ENCODE measurements around the gene SLC6A20.
A peak's percentile ranks its signal among the peaks of the same experiment; 100 is the strongest.

The SLC6A20 gene, protein sequence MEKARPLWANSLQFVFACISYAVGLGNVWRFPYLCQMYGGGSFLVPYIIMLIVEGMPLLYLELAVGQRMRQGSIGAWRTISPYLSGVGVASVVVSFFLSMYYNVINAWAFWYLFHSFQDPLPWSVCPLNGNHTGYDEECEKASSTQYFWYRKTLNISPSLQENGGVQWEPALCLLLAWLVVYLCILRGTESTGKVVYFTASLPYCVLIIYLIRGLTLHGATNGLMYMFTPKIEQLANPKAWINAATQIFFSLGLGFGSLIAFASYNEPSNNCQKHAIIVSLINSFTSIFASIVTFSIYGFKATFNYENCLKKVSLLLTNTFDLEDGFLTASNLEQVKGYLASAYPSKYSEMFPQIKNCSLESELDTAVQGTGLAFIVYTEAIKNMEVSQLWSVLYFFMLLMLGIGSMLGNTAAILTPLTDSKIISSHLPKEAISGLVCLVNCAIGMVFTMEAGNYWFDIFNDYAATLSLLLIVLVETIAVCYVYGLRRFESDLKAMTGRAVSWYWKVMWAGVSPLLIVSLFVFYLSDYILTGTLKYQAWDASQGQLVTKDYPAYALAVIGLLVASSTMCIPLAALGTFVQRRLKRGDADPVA

DNA sequence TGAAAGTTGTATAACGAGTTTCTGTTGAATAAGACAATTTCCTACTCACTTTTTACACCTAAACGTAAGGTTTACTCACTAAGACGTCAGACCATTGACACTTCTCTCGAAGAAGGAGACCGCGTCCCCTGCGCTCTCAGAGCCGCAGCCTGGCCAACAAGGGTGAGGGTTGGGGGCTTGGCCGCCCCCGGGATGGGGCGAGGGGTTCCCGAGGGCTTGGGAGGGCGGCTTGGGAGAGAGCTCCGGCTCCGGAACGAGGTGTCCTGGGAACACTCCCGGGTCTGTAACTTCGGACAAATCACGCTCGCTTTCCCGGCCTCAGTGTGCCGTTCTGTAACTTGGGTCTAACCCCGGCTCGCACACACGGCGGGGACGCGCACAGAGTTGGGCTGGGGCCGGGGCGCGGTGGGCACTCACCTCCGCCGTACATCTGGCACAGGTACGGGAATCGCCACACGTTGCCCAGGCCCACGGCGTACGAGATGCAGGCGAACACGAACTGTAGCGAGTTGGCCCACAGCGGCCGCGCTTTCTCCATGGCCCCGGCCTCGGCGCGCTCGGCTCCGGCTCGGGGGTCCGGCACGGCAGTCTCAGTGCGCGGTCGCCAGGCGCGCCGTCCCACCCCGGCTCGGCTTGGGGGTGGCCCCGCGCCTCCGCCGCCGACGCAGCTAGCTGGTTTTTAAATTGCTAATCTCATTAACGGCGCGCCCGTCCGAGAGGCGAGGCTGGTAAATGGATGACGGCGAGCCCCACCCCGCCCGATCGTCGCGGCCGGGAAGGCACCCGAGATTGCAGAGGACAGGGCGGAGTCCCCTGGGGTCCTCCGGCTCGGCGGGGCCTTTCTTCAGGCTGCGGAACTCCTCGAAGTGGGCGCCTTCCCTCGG, at the start of gene SLC6A20:
SLC6A20 (minus strand) TSS at position 655 of the 884 bp plus-strand sequence; CDS start at position 538, 117 bp downstream.
- DNase-seq (ENCODE audit: low read depth) = no peak

DNA sequence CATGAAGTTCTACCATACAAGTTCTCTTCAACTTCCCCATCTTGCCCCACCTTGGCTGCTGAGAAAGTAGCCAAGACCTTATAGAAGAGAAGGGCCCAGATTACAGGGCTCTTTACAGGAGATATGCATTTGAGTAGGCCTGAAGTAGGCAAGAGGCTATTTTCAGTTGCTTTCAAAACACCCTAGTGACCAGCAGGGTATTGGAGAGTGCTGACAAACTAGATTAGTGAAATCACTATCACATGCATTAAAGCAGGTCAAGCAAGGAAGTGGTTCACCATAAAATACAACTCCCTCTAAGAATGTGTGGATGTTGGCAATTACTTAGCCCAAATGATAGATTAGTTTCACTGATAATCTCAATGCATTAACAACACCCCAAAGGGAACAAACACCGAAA, 48.3 kb upstream of the SLC6A20 start:
- no peak for DNase-seq (ENCODE audit: low read depth)

DNA sequence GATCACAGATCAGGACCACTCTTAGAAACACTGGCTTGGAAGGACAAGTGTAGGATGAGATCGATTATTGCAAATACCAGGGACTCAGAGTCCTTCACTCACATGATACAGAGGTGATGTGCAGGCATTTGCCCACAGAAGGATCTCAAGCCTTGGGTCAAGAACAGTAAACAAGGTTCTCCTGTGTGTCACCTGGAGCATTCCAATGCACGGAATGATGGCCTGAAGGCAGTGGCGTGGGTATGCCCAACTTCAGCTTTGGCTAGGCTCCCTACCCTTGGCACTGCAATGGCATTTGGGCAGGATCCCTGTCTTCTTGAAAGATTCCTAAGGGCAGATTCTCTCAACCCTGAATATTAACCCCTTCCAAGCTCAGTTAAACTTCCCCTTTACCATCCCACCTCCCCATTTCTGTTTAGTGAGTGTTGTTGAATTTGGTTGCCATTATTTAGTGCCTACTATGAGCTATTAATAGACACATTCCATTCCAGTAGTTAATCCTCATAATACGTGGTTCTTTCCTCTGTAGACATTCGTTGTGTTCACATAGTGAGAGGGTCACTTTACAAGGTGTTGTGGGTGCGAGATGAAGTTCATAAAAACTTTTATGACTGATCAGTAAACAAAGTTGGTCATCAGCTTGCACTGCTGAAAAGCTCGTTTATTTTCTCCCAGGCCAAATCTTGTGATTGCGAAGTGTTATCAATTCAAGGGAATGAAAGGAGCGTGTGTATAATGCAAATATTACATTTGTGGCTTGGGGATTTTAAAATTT, 46.7 kb upstream of the SLC6A20 start:
- no peak for DNase-seq (ENCODE audit: low read depth)

DNA sequence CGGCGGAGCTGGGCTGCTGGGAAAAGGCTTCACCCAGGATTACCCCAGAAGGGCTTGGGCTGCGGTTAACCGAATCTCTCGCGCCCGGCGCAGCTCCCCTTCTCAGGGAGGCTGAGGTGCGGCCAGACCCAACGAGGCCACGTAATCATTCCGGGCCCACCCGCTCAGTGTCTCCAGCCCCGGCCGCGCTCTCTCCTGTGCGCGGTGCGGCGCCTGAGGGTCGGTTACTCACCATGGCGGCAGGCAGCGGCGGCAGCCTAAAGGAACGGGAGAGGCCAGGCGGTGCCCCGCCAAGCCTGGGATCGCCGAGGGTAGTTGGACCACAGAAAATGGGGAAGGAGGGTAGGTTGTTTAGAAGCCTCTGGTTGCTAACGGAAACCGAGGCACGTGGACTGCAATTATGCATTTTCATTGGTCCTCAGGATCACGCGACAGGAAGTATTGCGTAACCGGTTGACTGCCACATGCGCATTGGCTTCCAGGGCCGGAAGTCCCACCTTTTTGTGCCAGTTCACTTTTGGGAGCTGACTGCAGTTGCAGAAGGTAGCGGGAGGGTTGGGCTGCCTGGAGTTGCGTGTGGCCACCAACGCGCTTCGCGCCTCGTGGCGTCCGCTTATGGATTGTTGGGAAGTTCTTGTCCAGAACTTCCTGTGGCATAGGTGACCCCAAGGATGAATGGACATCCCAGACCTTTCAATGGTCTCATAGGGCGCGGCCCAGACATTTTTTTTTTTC, 45.6 kb upstream of the SLC6A20 start, which contains the start of gene LZTFL1:
LZTFL1 (minus strand) TSS at position 363 of the 735 bp plus-strand sequence; CDS start at position 235, 128 bp downstream.
- peak; percentile 84 for DNase-seq (ENCODE audit: low read depth)

DNA sequence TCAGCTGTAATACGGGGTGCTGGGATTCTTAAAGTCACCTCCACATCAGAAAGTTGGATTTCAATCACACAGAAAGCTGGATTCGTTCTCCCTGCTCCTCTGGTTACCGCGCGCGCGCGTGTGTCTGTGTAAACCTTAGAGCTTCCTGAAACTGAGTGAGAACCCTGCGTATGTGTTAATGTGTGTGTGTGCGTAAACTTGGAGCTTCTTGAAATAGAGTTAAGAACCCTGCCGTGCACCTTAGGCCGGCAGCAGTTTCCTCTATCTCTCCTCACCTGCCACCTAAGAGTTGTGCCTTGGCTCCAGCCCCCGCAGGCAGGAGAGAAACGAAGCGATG, 45.1 kb upstream of the SLC6A20 start:
- peak; percentile 1 for DNase-seq (ENCODE audit: low read depth)

DNA sequence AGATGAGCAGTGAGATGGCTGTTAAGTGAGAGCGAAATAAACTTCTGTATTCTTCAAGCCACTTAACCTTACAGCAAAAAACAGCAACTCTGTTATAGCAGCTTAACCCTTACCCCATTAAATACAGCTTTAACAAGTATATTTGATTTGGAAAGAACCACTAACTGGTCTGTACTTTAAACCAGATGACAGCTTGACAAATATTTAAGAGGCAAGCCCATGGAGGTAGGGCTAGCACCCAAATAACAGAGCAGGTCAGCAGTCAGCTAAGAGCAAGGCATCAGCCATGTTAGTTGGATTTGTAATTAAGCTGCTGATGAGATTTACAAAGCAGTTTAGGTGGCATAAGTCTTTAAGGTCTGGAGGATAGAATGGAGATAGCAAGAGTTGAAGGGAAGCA, 42.1 kb upstream of the SLC6A20 start:
- no peak for DNase-seq (ENCODE audit: low read depth)

DNA sequence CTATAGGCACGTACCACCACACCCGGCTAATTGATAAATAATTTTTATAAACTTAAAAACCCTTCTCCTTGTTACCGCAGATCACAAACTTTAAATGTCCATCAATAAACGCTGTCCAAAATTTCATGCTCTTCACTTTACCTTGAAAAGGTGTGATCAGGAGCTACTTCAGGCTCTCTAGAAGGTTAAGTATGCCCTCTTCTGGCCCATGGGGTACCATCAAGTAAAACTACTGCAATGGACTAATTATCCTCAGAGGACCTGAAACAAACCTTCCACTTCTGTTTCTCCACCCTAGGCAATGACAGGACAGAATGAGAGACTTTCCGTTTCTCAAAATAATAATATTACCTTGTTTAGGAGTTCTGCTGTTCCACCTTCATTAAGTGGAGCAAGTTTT, 36.4 kb upstream of the SLC6A20 start:
- no peak for DNase-seq (ENCODE audit: low read depth)

DNA sequence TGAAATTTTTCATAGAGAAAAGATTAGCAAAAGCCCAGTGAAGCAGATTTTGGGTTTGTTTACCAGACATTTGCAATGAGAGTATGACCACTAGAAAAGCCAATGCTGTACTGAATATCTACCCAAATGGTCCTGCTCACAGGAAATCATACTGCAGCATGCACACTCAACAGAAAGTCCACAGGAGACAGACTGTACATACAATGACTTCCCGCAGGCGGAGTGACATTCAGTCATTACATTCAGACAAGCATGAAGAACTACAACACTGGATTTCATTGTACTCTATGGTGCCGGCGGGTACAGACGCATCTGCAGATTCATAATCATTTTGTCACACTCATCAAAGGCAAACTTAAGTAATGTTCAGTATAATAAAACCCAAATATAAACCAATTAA, 33.8 kb upstream of the SLC6A20 start:
- no peak for DNase-seq (ENCODE audit: low read depth)

DNA sequence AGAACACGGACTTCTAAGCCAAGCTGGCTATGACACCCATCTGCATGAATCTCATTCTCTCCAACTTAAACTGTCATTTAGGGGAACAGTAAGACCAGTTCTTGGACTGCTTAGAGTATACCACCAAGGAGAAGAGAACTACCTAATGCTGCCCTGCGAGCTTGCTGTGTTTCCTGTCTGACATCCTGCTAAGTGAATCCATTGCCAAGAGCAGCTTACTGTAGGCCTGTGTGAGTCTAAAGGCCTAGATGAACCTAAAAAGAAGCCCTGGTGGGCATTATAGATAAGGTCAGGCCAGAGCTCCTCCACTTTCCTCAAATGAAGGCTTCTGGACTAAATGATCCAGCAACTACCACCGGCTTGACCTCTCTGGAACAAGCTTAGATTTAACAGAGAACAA, 30.6 kb upstream of the SLC6A20 start:
- DNase-seq (ENCODE audit: low read depth) = no peak

DNA sequence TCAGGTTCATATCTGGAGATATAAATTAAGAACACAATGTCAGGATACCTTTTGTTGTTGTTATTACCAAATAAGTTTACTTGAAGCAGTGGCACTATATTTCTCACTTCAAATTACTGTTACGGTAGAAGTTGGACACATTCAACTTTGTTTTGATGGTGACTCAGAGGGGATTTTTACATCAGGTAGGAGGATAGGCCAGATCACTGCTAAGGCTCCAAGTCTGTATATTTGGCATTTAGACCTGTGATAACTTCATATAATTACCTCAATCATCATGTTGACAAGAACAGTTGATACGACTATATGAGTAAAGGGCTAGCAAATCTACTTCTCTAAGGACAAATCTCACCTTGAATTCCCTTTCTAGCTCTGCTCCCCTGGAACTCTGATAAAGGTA, 30.0 kb upstream of the SLC6A20 start:
- DNase-seq (ENCODE audit: low read depth) = no peak

DNA sequence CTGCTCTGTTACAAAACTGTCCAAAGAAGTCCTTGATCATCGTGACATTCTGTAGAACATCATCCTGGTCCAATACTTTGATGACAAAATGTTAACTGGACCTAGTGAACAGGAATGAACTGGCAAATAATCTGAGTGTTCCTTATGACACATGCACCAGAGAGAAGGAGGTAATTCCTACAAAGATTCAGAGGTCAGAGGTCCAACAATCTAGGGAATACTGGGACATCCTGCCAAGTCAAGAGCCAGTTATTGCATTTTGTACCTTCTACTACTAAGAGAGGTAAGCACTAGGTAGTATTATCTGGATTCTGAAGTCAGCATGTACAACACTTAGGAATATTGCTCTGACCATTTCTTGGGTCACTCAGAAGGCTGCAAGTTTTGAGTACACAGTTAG, 24.8 kb upstream of the SLC6A20 start:
- DNase-seq (ENCODE audit: low read depth) = no peak

DNA sequence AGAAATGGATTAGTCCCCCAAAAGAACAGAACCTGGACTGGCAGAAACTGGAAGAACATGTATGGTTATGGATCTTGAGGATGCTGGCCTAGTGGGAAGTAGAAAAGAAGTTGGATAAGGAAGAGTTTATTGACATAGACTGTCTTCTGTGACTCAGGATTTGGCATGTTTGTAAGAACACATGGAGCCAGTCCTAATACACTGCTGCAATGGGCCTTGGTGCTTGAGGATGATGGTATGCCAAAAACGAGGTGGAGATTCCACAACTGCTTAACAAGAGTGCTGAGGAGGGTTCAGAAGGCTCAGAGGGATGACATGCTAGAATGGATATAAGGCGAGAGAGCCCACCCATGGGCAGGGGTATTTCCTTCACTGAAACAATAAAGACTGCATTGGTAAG, 23.2 kb upstream of the SLC6A20 start:
- no peak for DNase-seq (ENCODE audit: low read depth)

DNA sequence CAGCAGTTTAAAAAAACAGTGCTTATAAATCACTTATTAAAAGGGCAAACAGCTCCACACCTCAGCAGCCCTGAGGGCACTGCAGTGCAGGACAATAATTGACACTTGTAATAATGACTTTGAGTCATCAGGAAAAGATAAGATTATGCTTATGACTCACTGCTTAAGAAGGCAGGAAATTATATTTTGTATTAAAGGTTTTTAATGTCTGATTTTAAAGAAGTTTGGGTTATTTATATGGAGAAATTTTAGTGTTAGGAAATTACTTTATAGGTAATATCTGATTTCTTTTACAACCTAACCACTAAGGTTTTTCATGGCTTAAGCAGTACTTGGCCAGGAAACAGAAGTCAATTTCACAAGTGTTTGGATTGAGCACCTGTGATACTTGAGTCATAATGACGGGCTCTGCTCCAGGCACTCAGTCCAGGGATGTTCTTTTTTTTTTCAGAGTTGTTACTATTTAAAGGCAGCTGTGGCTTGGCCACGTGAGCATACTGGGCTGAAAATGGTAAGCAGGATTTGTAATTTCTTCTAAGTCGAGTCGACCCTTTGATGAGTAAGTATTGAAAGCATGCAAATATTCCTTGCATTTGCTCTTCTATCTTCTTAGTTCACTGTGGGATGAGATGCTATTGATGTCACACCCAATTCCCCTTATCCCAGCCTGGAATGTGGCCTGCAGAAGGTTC, 21.6 kb upstream of the SLC6A20 start:
- no peak for DNase-seq (ENCODE audit: low read depth)

DNA sequence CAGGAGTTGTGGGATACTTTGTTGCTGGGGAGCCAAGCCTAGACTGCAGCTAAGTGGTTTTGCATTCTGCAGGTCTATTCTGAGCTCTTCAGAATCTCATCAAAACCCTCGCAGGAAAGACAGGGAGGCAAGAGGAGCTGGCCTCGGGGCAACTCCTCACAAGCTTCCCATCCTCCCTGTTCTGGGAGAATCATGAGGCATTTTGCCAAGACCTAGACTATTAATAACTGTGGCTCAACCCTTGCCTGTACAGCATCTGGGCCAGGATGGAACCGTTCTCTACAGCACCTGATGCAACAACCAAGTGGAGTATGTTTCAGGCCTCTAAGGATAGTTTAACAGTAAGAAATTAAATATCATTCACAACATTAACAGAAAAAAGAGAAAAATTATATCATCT, 20.2 kb upstream of the SLC6A20 start:
- DNase-seq (ENCODE audit: low read depth) = no peak

DNA sequence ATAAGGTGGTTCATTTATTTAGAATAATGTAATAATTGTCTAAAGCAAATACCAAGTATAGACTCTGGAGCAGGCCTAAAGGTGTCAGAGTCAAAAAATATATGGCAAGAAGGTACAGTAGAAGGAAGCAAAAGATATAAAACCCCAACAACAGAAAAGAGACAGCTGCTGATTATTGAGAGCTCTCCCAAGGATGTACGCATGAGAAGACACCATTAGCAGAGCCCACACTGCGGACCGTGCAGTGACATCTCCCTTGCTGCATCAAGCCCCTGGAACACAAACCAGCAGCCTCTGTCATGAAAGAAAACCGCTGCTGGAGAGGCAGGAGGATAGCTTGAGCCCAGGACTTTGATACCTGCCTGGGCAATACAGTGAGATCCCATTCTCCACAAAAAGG, 18.0 kb upstream of the SLC6A20 start:
- no peak for DNase-seq (ENCODE audit: low read depth)

DNA sequence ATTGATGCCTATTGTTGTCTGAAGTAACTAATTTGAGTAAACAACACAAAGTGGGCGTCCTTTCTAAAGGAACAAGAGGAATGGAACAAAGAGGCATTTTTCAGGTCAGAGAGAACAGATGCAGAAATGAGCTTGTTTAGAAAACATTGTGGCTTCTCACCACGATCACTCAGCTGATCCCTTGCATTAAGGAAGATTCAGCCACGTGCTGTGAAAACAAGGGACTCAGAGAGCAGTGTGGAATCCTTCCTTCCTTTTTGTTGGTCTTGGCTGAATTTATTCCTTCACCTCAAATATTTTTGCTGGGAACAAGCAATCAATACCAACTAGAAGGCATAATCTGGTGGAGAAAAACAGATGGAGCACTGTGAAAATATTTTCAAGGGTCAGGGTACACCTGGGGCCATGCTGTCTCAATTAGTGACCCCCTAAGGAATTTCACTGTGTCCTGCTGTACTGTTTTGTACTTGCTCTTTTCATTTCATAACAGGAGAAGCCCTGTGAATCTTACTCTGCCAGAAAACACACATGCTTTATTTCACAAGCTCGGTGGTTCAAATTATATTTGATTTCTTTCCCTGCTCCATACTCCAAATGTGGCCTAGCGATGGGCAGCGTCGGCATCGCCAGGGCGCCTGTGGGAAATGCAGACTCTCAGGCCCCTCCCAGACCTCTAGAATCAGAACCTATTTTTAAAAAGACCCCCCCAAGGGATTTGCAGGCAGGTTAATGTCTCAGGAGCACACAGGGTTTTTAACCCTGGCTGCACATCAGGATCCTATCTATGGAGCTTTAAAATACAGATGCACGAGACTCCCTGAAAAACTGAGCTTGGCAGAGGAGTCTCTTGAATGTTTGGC, 11.6 kb upstream of the SLC6A20 start:
- DNase-seq (ENCODE audit: low read depth) = no peak

DNA sequence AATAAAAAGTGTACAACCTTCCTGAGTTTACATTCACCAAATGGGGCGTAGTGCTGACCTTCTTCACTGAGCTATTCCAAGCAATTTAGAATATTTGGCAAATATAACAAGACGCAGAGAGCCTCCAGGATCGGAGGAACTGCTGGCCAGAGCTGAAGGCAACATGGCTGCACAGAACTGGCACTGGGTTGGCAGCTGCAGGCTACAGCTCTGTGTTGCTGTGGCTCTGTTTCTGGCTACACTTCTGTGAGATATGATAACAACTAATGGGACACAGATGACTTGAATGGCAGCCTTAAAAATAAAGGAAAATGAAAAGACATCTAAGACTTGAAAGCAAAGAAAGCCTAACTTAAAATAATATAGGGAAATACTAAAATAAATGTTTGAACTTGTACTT, 10.8 kb upstream of the SLC6A20 start:
- DNase-seq (ENCODE audit: low read depth) = no peak

DNA sequence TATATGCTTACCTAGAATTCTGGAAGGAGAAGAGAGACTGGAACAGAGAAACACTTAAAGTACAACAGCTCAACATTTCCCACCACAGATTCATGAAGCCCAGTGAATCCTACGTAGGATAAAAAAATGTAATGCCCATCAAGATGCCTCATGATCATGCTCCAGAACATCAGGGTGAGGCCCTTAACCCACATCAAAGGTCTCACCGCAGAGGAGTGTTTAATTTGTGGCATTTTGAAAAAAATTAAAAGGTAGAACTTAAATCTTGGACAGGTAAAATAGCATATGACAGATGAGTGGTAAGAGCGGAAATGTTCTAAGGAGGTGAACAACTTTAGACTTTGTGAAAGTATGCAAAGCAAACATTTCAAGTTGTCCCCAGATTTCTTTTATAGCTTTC, 9.7 kb upstream of the SLC6A20 start:
- DNase-seq (ENCODE audit: low read depth) = no peak

DNA sequence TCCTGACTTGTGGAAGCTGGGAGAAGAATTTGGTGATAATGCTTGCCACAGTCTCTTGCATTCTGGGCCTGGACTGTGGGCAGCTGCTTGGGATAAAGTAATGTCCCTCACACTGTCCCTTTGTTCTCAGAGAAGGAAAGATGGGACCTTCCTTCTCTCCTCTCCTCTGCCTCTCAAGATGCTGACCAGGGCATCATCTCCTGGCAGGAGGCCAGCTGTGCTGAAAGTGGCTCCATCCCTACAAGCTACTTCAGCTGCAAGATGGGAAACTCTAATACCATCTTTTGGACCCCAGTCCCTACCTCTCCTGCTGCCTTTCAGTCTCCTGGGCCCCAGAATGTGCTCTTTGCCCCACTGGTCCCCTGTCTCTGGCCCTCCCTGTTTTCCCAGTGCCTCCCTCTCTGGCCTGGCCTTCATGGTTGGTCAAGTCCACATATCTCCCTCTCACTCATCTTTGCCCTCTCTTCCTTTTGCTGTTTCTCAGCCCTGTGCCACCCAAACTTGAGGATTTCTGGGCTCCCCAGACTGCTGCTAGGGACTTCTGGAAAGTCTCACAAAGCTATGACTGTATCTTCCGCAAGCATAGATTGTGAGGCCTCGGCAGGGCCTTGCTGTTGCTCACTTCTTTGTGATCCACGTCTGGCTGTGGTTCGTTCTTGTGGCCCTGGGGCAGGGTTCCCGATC, 7.1 kb upstream of the SLC6A20 start:
- no peak for DNase-seq (ENCODE audit: low read depth)

All from activated T-helper 9 cell treated with anti-CD3 and anti-CD28 coated beads, Interleukin-2, amount 50 U/mL, for 16 hours (primary cell).